RKO (cell line): ENCODE results near the gene C6orf141.
"Not testable (repeated sequence)": the region's sequence is repeated elsewhere in the genome, so short reads cannot be mapped to it uniquely, and the experiment has no call there.

ENCODE experiments used
- DNase-seq: peaks from one replicate; pipeline ENCODE4 v3.0.0-alpha.2; 2016; ENCODE audit warnings: low spot score

The C6orf141 gene

DNA sequence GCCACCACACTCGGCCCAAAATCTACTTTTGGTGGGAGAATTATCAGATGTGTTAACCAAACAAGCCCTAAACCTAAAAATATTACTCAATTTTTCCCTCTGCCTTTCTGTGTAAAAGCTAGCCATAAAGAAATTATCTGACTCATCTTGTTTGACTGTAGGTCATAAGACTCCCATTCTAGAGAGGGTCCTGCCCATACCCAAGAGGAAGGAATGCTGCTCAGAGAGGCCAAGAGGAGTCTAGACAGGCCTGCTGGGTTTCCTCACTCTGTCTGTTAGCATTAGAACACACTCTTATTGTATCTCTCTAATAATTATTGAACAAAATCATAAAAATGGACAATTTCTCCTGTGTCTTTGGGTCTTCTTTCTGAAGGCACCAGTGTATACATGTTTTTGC is 26.1 kb downstream of the C6orf141 start:
- DNase-seq, result no peak

- no peak for DNase-seq
Observed at GRCh38 chr6:49579649-49580048, 29.2 kb downstream of the C6orf141 start.

DNA sequence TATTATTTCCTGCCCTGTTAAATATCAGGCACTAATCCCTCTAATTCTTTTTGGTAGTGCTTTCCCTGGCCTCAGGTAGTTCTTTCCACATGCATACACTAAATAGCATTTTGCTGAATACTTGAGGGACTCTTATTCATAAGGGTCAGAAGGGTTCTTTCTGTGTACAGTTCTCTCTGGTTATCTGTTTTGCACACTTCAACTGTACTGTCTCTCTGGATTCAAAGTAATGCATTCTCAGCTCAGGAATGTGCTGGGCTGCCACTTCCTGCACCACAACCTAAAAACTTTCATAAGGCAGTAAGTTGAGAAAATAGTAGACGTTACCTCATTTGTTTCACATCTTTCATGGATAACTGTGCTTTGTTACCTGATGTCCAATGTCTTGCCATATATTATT is 32.1 kb downstream of the C6orf141 start:
- no peak for DNase-seq

DNA sequence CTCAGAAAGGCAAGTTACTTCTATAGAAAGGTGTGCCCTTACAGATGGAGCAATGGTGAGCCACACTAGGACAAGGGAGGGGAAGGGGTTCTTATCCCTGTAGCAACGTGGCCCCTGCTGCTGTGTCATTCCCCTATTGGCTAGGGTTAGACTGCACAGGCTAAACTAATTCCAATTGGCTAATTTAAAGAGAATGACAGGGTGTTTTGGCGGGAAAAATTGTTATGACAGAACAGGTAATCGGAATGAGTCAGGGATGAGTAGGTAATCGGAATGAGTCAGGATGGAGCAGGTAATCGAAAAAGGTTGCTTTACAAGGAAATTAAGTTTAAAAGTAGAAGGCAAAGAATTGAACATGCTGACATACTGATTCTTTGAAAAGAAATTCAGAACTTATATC is 36.8 kb downstream of the C6orf141 start:
- DNase-seq, result not testable (repeated sequence)
